Cardiac muscle cell (in vitro differentiated cells and primary cell): ENCODE measurements around the gene HUWE1. TPM values are rescaled to one million over a fixed set of nuclear protein-coding genes. Genes with fewer than 3 reads are reported as not detected.

Experiments used
- DNase-seq, 2 donors: peaks; one replicate each; pipeline versions ENCODE4 v3.0.0 to v3.0.0-alpha.2; 2010 to 2017; ENCODE audit warnings: low read depth in 1 of 2, low spot score in 1 of 2
- H3K27ac ChIP-seq: fragments of 200-600 bp; sonication (generic); 2 replicates; pipeline ENCODE4 v1.5.1; 2016
- H3K27me3 ChIP-seq: fragments of 200-600 bp; sonication (generic); 2 replicates; pipeline ENCODE4 v1.6.0; 2016; ENCODE audit warnings: control low read depth
- H3K36me3 ChIP-seq: fragments of 200-600 bp; sonication (generic); 2 replicates; pipeline ENCODE4 v1.5.1; 2016; ENCODE audit warnings: control low read depth
- H3K4me1 ChIP-seq: fragments of 200-600 bp; sonication (generic); 2 replicates; pipeline ENCODE4 v1.8.1; 2017; ENCODE audit warnings: low read depth, mild to moderate bottlenecking, mixed run types
- H3K4me3 ChIP-seq: fragments of 200-600 bp; sonication (generic); 2 replicates; pipeline ENCODE4 v1.5.1; 2016; ENCODE audit warnings: mild to moderate bottlenecking
- H3K9me3 ChIP-seq: fragments of 200-600 bp; sonication (generic); 2 replicates; pipeline ENCODE4 v1.5.1; 2017; ENCODE audit warnings: low read depth, mild to moderate bottlenecking, control low read depth
- polyA plus RNA-seq: library from polyadenylated mRNA; unstranded; fragments of >200 nt; fragmentation: Nextera tagmentation; extraction: Ambion mirVana; gene quantifications from 2 replicates; pipeline ENCODE4 v1.2.1, GENCODE V29; 2016
- total RNA-seq: library from RNA; depleted of rRNA; stranded (reverse); fragments of >200 nt; gene quantifications from 2 replicates; pipeline ENCODE4 v1.2.3, GENCODE V29; 2016
- TF ChIP-seq, protein P1 (sequence below): IDR thresholded peaks from 2 replicates; pipeline ENCODE4 v1.5.1; 2012; ENCODE audit warnings: low read depth, mild to moderate bottlenecking, low read length

Gene HUWE1
- total and polyA plus RNA-seq, 2 experiments from 2014 or later = 56.0 to 163 TPM

DNA sequence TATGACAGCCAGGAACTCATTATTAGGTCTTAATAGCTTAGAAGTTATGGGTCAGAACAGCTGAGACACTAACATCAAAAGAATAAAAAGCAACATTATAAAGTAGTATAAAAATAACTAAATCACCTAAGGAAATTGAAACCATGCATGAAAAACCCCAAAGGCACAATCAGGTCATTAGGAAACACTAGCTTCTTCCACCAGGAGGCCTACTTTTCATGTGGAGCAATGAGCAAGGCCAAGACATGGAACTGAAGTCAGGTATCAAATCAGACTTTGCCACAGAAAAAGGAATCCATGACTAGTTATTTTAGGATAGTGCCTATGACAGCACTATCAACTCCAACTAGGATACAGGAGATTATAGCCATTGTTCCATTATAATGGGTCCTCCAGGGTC lies 7.9 kb downstream of the HUWE1 start:
- Histone ChIP-seq H3K27me3 (no peaks in the 10 kb centered on the region), H3K36me3 (peaks cover 18% of the 10 kb centered on the region), H3K4me3 (no peak overlapping the region), H3K27ac (no peak overlapping the region), H3K4me1 (no peaks in the 10 kb centered on the region), H3K9me3 (no peaks in the 10 kb centered on the region)
- DNase-seq = peak in 1 of 2 donors; percentile 15
- TF ChIP-seq, protein P1, sequence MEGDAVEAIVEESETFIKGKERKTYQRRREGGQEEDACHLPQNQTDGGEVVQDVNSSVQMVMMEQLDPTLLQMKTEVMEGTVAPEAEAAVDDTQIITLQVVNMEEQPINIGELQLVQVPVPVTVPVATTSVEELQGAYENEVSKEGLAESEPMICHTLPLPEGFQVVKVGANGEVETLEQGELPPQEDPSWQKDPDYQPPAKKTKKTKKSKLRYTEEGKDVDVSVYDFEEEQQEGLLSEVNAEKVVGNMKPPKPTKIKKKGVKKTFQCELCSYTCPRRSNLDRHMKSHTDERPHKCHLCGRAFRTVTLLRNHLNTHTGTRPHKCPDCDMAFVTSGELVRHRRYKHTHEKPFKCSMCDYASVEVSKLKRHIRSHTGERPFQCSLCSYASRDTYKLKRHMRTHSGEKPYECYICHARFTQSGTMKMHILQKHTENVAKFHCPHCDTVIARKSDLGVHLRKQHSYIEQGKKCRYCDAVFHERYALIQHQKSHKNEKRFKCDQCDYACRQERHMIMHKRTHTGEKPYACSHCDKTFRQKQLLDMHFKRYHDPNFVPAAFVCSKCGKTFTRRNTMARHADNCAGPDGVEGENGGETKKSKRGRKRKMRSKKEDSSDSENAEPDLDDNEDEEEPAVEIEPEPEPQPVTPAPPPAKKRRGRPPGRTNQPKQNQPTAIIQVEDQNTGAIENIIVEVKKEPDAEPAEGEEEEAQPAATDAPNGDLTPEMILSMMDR = peak; percentile 18

DNA sequence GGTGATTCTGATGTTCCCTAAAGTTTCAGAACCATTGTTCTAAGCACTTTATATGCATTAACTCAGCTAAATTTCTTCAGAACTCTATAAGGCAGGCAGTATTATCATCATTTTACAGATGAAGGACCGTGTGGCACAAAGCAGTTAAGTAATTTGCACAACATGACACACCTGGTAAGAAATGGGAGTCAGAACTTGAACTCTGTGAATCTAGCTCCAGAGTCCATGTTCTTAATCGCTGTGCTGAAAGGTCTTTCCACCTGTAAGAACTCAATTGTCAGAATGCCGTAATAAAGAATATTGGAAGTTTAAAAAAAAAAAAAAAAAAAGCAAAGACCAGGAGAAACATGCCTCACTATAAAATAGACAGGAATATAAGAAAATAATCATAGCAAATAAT lies 9.2 kb downstream of the HUWE1 start:
- peaks cover 20% of the 10 kb centered on the region for H3K36me3 ChIP-seq
- H3K9me3 ChIP-seq = no peaks in the 10 kb centered on the region
- no peak for DNase-seq
- H3K27me3 ChIP-seq = no peaks in the 10 kb centered on the region
- TF ChIP-seq, protein P1 = no peak
- no peaks in the 10 kb centered on the region for H3K4me1 ChIP-seq
- no peak overlapping the region for H3K4me3 ChIP-seq
- no peak overlapping the region for H3K27ac ChIP-seq

DNA sequence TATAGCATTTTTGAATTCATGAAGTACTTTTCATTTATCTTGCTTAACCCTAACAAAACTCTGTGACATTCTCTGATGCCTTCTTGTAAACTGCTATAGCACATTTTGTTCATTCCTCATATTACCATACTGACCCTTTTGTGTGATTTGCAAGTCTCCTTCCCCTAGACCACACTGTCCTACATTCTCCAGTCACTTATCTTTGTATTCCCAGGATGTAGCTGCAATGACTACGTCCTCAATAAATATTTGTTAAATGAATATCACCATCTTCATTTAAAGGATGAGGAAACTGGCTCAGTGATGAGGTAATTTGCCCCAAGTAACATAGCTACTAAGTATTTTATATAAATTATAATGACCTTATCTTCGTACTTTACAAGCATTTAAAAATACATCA lies 11.9 kb downstream of the HUWE1 start:
- H3K27ac ChIP-seq = no peak overlapping the region
- H3K4me3 ChIP-seq = no peak overlapping the region
- peaks cover 4% of the 10 kb centered on the region for H3K4me1 ChIP-seq
- peaks cover 20% of the 10 kb centered on the region for H3K36me3 ChIP-seq
- TF ChIP-seq, protein P1 = no peak
- DNase-seq = peak in 1 of 2 donors; percentile 9
- H3K9me3 ChIP-seq = no peaks in the 10 kb centered on the region
- H3K27me3 ChIP-seq = no peaks in the 10 kb centered on the region

DNA sequence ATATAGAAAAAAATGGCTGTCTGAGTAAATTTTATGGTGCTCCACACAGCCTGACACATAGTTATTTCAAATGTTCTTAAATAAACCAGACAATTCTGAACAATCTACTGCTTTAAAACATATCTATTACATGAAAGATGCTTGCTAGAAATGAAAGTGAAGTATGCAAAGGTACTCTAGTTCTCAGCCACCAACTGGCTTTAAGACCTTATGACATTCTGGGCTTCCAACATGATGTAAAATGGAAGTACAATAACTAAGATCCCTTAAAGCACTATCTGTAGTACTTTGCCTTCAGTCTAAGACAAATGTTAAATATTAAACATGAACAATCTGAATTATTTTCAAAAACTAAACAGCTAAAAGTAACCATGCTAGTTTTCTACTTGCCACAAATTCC lies 17.3 kb downstream of the HUWE1 start:
- H3K27me3 ChIP-seq = no peaks in the 10 kb centered on the region
- no peak for DNase-seq
- H3K27ac ChIP-seq = peak overlapping the region; percentile 44
- peaks cover 17% of the 10 kb centered on the region for H3K4me1 ChIP-seq
- H3K9me3 ChIP-seq = no peaks in the 10 kb centered on the region
- no peak overlapping the region for H3K4me3 ChIP-seq
- peaks cover 3% of the 10 kb centered on the region for H3K36me3 ChIP-seq
- TF ChIP-seq, protein P1 = no peak

DNA sequence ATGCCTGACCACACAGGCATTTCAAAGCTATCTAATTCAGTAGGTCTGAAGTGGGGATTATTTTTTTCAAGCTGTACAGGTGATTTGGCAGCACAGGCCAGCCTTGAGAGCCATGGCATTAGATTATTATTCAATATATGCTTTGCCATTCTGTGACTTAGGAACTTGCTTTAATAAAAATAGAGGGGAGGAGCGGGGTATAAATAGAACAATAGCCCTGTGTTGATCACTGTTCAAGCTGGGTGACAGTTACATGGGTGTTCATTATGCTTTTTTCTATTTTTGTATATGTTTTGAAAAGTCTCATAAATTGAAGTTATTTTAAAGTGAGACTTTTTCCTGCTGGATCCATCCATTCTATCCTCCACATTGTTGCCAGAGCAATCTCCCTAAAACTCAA lies 20.3 kb downstream of the HUWE1 start:
- DNase-seq = no peak
- Histone ChIP-seq H3K27ac (no peak overlapping the region), H3K36me3 (no peaks in the 10 kb centered on the region), H3K9me3 (no peaks in the 10 kb centered on the region), H3K4me1 (peaks cover 17% of the 10 kb centered on the region), H3K27me3 (no peaks in the 10 kb centered on the region), H3K4me3 (no peak overlapping the region)
- TF ChIP-seq, protein P1 = no peak

DNA sequence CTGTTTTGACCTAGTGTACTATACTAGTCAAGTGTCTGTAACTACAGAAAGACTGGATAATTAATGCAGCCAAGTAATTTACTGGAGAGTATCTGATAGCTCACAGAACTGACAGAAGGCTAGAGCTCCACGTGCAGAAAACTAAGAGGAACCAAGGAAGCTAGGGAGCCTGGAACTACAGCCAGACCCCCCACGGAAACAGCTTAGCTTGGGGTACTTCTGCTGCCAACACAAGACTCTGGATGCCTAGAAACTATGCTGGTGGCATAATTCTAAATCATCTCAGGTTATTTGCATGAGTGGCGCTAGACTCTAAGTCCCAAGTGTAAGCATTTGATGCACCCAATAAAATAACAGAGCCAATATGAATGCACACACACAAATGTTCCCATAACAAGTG lies 26.5 kb downstream of the HUWE1 start:
- H3K4me3 ChIP-seq = no peak overlapping the region
- no peaks in the 10 kb centered on the region for H3K4me1 ChIP-seq
- H3K27ac ChIP-seq = no peak overlapping the region
- TF ChIP-seq, protein P1 = no peak
- no peaks in the 10 kb centered on the region for H3K27me3 ChIP-seq
- no peak for DNase-seq
- no peaks in the 10 kb centered on the region for H3K9me3 ChIP-seq
- no peaks in the 10 kb centered on the region for H3K36me3 ChIP-seq
